ENCODE measurements around the gene SH2D6.

GRCh38 chr2:85368921-85369320, 49.6 kb upstream of the SH2D6 start:
- TF ChIP-seq JUNB (IDR thresholded peaks at IDR 0.05) (no peak), POLR2A (IDR thresholded peaks at IDR 0.05; ENCODE audit: low read length) (no peak), HMGXB4 (CRISPR knock-in tag; IDR thresholded peaks at IDR 0.05; ENCODE audit: borderline replicate concordance) (no peak), JUN (IDR thresholded peaks at IDR 0.05) (no peak), CTCF (IDR thresholded peaks at IDR 0.05) (no peak), HOXA7 (CRISPR knock-in tag; IDR thresholded peaks at IDR 0.05) (no peak), BHLHE40 (IDR thresholded peaks at IDR 0.05; ENCODE audit: low read depth, low read length) (no peak), HOXB5 (CRISPR knock-in tag; IDR thresholded peaks at IDR 0.05) (no peak), SMC3 (IDR thresholded peaks at IDR 0.05) (no peak), CBX8 (IDR thresholded peaks at IDR 0.05) (no peak), MAFK (IDR thresholded peaks at IDR 0.05; ENCODE audit: partially characterized antibody) (no peak), RAD21 (conservative IDR thresholded peaks at IDR 0.05 in 1 of 2, IDR thresholded peaks at IDR 0.05 in 1 of 2) (no peak), MAX (IDR thresholded peaks at IDR 0.05) (no peak)
